SK-N-SH (cell line): ENCODE measurements around the gene RAVER1. TPM values are rescaled to one million over a fixed set of nuclear protein-coding genes. Genes with fewer than 3 reads are reported as not detected.

Experiments
- CTCF ChIA-PET: fragments of 300-600, 350-600 bp; formaldehyde crosslinking; extraction: SDS; loops from one replicate; lab custom pipeline; 2021; lab: Yijun Ruan, JAX
- POLR2A ChIA-PET: fragments of 350-600 bp; sonication (Branson Sonifier 250); formaldehyde crosslinking; extraction: SDS; loops from one replicate; lab custom pipeline; 2020; ENCODE audit warnings: antibody characterized with exemption, inconsistent platforms; lab: Yijun Ruan, JAX
- DNase-seq: peaks from one replicate; pipeline ENCODE4 v3.0.0; 2012
- H2AFZ ChIP-seq: fragments of 200-600 bp; sonication (generic); 2 replicates; pipeline ENCODE4 v1.8.1; 2016; ENCODE audit warnings: antibody characterized with exemption, mild to moderate bottlenecking, low read depth
- H3F3A ChIP-seq: fragments of 200-600 bp; sonication (generic); replicated peaks from 2 replicates; pipeline ENCODE3; 2016; ENCODE audit warnings: antibody characterized with exemption, mild to moderate bottlenecking; ENCODE audit not compliant: insufficient read depth
- H3K27ac ChIP-seq, 2 experiments: fragments of 200-500 bp in 1 of 2; fragments of 200-600 bp in 1 of 2; sonication (Bioruptor generic) in 1 of 2; sonication (generic), shearing (Covaris generic) in 1 of 2; 2 replicates each; pipeline versions ENCODE4 v1.5.1 to v1.6.1; 2014 to 2016; ENCODE audit warnings: low read depth in 2 of 2, inconsistent platforms in 1 of 2, low read length in 1 of 2, mild to moderate bottlenecking in 1 of 2, mixed read lengths in 1 of 2
- H3K27me3 ChIP-seq: fragments of 200-600 bp; sonication (generic), shearing (Covaris generic); 2 replicates; pipeline ENCODE4 v1.6.1; 2016; ENCODE audit warnings: mixed run types; ENCODE audit not compliant: insufficient read depth
- H3K36me3 ChIP-seq, 2 experiments: fragments of 200-500 bp in 1 of 2; fragments of 200-600 bp in 1 of 2; sonication (Bioruptor generic) in 1 of 2; sonication (generic) in 1 of 2; replicated peaks in 1 of 2; 2 replicates each; pipeline versions ENCODE3 to v1.5.1; 2014 to 2016; ENCODE audit warnings: low read length in 1 of 2, mild to moderate bottlenecking in 1 of 2; ENCODE audit not compliant: insufficient read depth in 2 of 2, control insufficient read depth in 1 of 2
- H3K4me1 ChIP-seq, 2 experiments: fragments of 200-500 bp in 1 of 2; fragments of 200-600 bp in 1 of 2; sonication (Bioruptor generic) in 1 of 2; sonication (generic), shearing (Covaris generic) in 1 of 2; 2 replicates each; pipeline versions ENCODE4 v1.5.1 to v1.6.1; 2014 to 2016; ENCODE audit warnings: low read depth in 1 of 2, low read length in 1 of 2, mixed run types in 1 of 2; ENCODE audit not compliant: insufficient read depth in 2 of 2, control insufficient read depth in 1 of 2
- H3K4me2 ChIP-seq: fragments of 200-600 bp; sonication (generic), shearing (Covaris generic); 2 replicates; pipeline ENCODE4 v1.6.1; 2017; ENCODE audit warnings: mixed run types
- H3K4me3 ChIP-seq, 2 experiments: fragments of 200-500 bp in 1 of 2; fragments of 200-600 bp in 1 of 2; sonication (Bioruptor generic) in 1 of 2; sonication (generic), shearing (Covaris generic) in 1 of 2; 2 replicates each; pipeline versions ENCODE4 v1.5.1 to v1.8.1; 2014 to 2016; ENCODE audit warnings: low read depth in 2 of 2, inconsistent platforms in 1 of 2, low read length in 1 of 2, mild to moderate bottlenecking in 1 of 2, mixed read lengths in 1 of 2, moderate library complexity in 1 of 2
- H3K79me2 ChIP-seq: fragments of 200-600 bp; sonication (generic); 2 replicates; pipeline ENCODE4 v1.8.1; 2017; ENCODE audit warnings: mild to moderate bottlenecking; ENCODE audit not compliant: insufficient read depth
- H3K9ac ChIP-seq: fragments of 200-600 bp; sonication (generic); 2 replicates; pipeline ENCODE4 v1.6.1; 2017; ENCODE audit warnings: mixed run types
- H3K9me2 ChIP-seq: fragments of 200-600 bp; sonication (generic); 2 replicates; pipeline ENCODE4 v1.6.1; 2017; ENCODE audit warnings: mixed run types
- H3K9me3 ChIP-seq: fragments of 200-600 bp; sonication (generic); 2 replicates; pipeline ENCODE4 v1.6.1; 2017; ENCODE audit warnings: mixed run types, mild to moderate bottlenecking, moderate library complexity
- H4K20me1 ChIP-seq: fragments of 200-600 bp; sonication (generic); 2 replicates; pipeline ENCODE4 v1.6.1; 2017; ENCODE audit warnings: mild to moderate bottlenecking, mixed run types; ENCODE audit not compliant: insufficient read depth
- CHD2 ChIP-seq: fragments of 150-350 bp; IDR thresholded peaks from 2 replicates; pipeline ENCODE4 v1.6.1; 2018; ENCODE audit warnings: low read length; ENCODE audit not compliant: partially characterized antibody
- EP300 ChIP-seq, 2 experiments: IDR thresholded peaks; 2 replicates each; pipeline versions ENCODE4 v1.4.0 to v1.6.1; 2012; ENCODE audit warnings: borderline replicate concordance in 1 of 2, low read depth in 1 of 2, low read length in 1 of 2
- FOSL2 ChIP-seq: IDR thresholded peaks from 2 replicates; pipeline ENCODE4 v1.4.0; 2012; ENCODE audit warnings: low read depth, mild to moderate bottlenecking, moderate library complexity, borderline replicate concordance
- FOXJ3 ChIP-seq: sonication (generic); formaldehyde crosslinking; IDR thresholded peaks from 2 replicates; pipeline ENCODE4 v1.5.1; 2020; ENCODE audit warnings: mild to moderate bottlenecking, missing genetic modification reagents
- GABPA ChIP-seq: IDR thresholded peaks from 2 replicates; pipeline ENCODE4 v1.4.0; 2012; ENCODE audit warnings: low read depth, mild to moderate bottlenecking
- IRF3 ChIP-seq: fragments of 150-350 bp; IDR thresholded peaks from 2 replicates; pipeline ENCODE4 v1.6.1; 2016; ENCODE audit warnings: mild to moderate bottlenecking, low read depth, low read length
- JUND ChIP-seq: IDR thresholded peaks from 2 replicates; pipeline ENCODE4 v1.4.0; 2012
- MXI1 ChIP-seq: IDR thresholded peaks from 2 replicates; pipeline ENCODE4 v1.6.1; 2012; ENCODE audit warnings: mild to moderate bottlenecking, low read depth, low read length, improper control_type of control experiment
- SMC3 ChIP-seq: IDR thresholded peaks from 2 replicates; pipeline ENCODE4 v1.6.1; 2012; ENCODE audit warnings: low read depth, low read length, improper control_type of control experiment
- TAF1 ChIP-seq: IDR thresholded peaks from 2 replicates; pipeline ENCODE4 v1.6.1; 2012; ENCODE audit warnings: low read depth, mild to moderate bottlenecking, low read length, moderate library complexity, borderline replicate concordance
- USF1 ChIP-seq: IDR thresholded peaks from 2 replicates; pipeline ENCODE4 v1.4.0; 2012; ENCODE audit warnings: low read depth, borderline replicate concordance
- USF2 ChIP-seq: fragments of 150-350 bp; IDR thresholded peaks from 2 replicates; pipeline ENCODE4 v1.6.1; 2017; ENCODE audit warnings: antibody characterized with exemption, low read length, low read depth, borderline replicate concordance
- WGBS: methylation state at CpG from one replicate; pipeline ENCODE4 v1.1.6; 2017; ENCODE audit warnings: low lambda C conversion rate; 5-methylcytosine and 5-hydroxymethylcytosine counted together
- polyA plus RNA-seq, 3 experiments: library from polyadenylated mRNA; depleted of rRNA; stranded (reverse); fragments of >200 nt; gene quantifications; 2 replicates each; pipeline ENCODE4 v1.2.3, GENCODE V29; 2012

The RAVER1 gene
- polyA plus RNA-seq, 1 of the 3 experiments (the other 2 are of a cell fraction), result 8.2 TPM

GRCh38 chr19:10321874-10322835 lies 11.2 kb downstream of the RAVER1 start:
- no peak for TF ChIP-seq FOXJ3 (CRISPR knock-in tag)
- TF ChIP-seq EP300 (IDR thresholded peaks at IDR 0.05; ENCODE audit: borderline replicate concordance in 1 of 2, low read depth in 1 of 2, low read length in 1 of 2), result no peak
- no peak for TF ChIP-seq GABPA
- TF ChIP-seq CHD2, result no peak
- TF ChIP-seq IRF3, result no peak
- no peak for TF ChIP-seq TAF1
- TF ChIP-seq MXI1, result no peak
- ChIA-PET CTCF (no interaction called here), POLR2A (interaction anchor here (1.4 to 1.5 kb wide), 2 partner anchors 12 kb away, joined by 3 to 4 read pairs; no protein-coding TSS in a partner anchor)
- Histone ChIP-seq H4K20me1 (no peaks in the 10 kb centered on the region), H3K4me1 (no peaks in the 10 kb centered on the region; a peak in 1 of 4 replicates), H3K9me3 (no peaks in the 10 kb centered on the region), H3K4me3 (no peak overlapping the region), H3K27ac (no peak overlapping the region), H3K79me2 (peaks cover 13% of the 10 kb centered on the region; the same call in 1 of the 2 replicates), H3K36me3 (peaks cover 11 to 45% of the 10 kb centered on the region in 2 experiments), H3K27me3 (no peaks in the 10 kb centered on the region), H3K9ac (no peak overlapping the region), H3K4me2 (no peak overlapping the region), H2AFZ (no peak overlapping the region), H3K9me2 (no peaks in the 10 kb centered on the region), H3F3A (peaks cover 6% of the 10 kb centered on the region)
- peak; percentile 23 for DNase-seq
- 94% methylated on average over 15 of the region's 19 CpGs for WGBS

GRCh38 chr19:10321417-10321797 lies 11.9 kb downstream of the RAVER1 start:
- Histone ChIP-seq H2AFZ (no peak overlapping the region), H3K9ac (no peak overlapping the region), H3K36me3 (peaks cover 9 to 44% of the 10 kb centered on the region in 2 experiments)
- 97% methylated on average over 7 of the region's 11 CpGs for WGBS
- CTCF ChIA-PET, result interaction anchor here (0.7 to 1.5 kb wide), 3 partner anchors 56 to 95 kb away, joined by 3 to 4 read pairs (median 4); no protein-coding TSS in a partner anchor
- no peak for TF ChIP-seq FOSL2
- no peak for TF ChIP-seq USF1
- no peak for TF ChIP-seq USF2
- no peak for TF ChIP-seq MXI1
- no peak for TF ChIP-seq SMC3
- no peak for TF ChIP-seq GABPA
- TF ChIP-seq JUND, result no peak
- no peak for TF ChIP-seq FOXJ3 (CRISPR knock-in tag)
- TF ChIP-seq, all 33 proteins: peak for 0
- Histone ChIP-seq H3K9me3 (no peaks in the 10 kb centered on the region), H3K4me2 (no peak overlapping the region), H3K79me2 (0 out of 2 replicates have a peak, but pooled peaks cover 7% of the 10 kb centered on the region), H3K27me3 (no peaks in the 10 kb centered on the region), H3K9me2 (no peaks in the 10 kb centered on the region), H3F3A (peaks cover 6% of the 10 kb centered on the region), H3K4me3 (no peak overlapping the region), H3K4me1 (peaks cover 0 to 6% of the 10 kb centered on the region in 2 experiments; a peak in 1 of 4 replicates), H3K27ac (no peak overlapping the region), H4K20me1 (no peaks in the 10 kb centered on the region)
- POLR2A ChIA-PET, result interaction anchor here (1.4 kb wide), 1 partner anchor 13 kb away, joined by 4 read pairs; no protein-coding TSS in a partner anchor
- peak; percentile 22 for DNase-seq
